ENCODE data around the gene SLC16A8.

The SLC16A8 gene

GRCh38 chr22:38028344-38029130 is 55.4 kb downstream of the SLC16A8 start:
- Histone ChIP-seq H3K27me3 (ENCODE audit: insufficient read depth, insufficient read length) (peaks cover 2% of the 10 kb centered on the region), H3K36me3 (ENCODE audit: insufficient read depth, insufficient read length, low read length) (no peaks in the 10 kb centered on the region), H3K9ac (ENCODE audit: insufficient read length, low read depth) (no peak overlapping the region), H3K4me1 (ENCODE audit: insufficient read depth, insufficient read length) (peaks cover 13% of the 10 kb centered on the region), H3K9me3 (ENCODE audit: insufficient read depth, low read length) (no peaks in the 10 kb centered on the region), H3K4me3 (ENCODE audit: insufficient read length, low read depth) (no peak overlapping the region)
- no peak for TF ChIP-seq YY1 (IDR thresholded peaks at IDR 0.05; ENCODE audit: insufficient read depth, insufficient read length)
- no peak for TF ChIP-seq SUZ12 (IDR thresholded peaks at IDR 0.05; ENCODE audit: extremely low read depth, insufficient read depth, insufficient read length)
- TF ChIP-seq ZNF274 (IDR thresholded peaks at IDR 0.05; ENCODE audit: low read depth, low read length), result no peak
- no peak for DNase-seq (ENCODE audit: low read depth, low spot score)
